Mucosa of gallbladder (tissue), 1 donor: ENCODE data around the gene FBXL16. TPM values are rescaled to one million over a fixed set of nuclear protein-coding genes. Genes with fewer than 3 reads are reported as not detected.
"Not testable (repeated sequence)": the region's sequence is repeated elsewhere in the genome, so short reads cannot be mapped to it uniquely, and the experiment has no call there.

Source experiments
- DNase-seq: peaks from one replicate; pipeline ENCODE4 v3.0.0-alpha.2; 2020; ENCODE audit warnings: low spot score
- total RNA-seq: library from RNA; stranded (reverse); gene quantifications from one replicate; pipeline ENCODE4 v1.2.1, GENCODE V29; 2021
- donor health status: DM: no; HTN: no; CAD: no.

FBXL16 gene
- total RNA-seq: 0.78 TPM

- DNase-seq: no peak
Observed at GRCh38 chr16:705431-706188, at the start of gene FBXL16. TSS of gene FBXL16 (minus strand) at chr16:705801. CDS start at chr16:697405, 8,396 bp downstream.

- DNase-seq: no peak
Observed at GRCh38 chr16:754656-755055, 49.1 kb upstream of the FBXL16 start.

- not testable (repeated sequence) for DNase-seq
Observed at GRCh38 chr16:754121-754607, 48.6 kb upstream of the FBXL16 start.

GRCh38 chr16:752007-752312 lies 46.4 kb upstream of the FBXL16 start:
- DNase-seq: no peak

- no peak for DNase-seq
Observed at GRCh38 chr16:751152-752006, 45.8 kb upstream of the FBXL16 start.

- DNase-seq: no peak
Observed at GRCh38 chr16:750485-750884, 44.9 kb upstream of the FBXL16 start.

GRCh38 chr16:749010-749409 lies 43.4 kb upstream of the FBXL16 start:
- no peak for DNase-seq

- DNase-seq: no peak
Observed at GRCh38 chr16:747978-748746, 42.6 kb upstream of the FBXL16 start.

- DNase-seq: no peak
Observed at GRCh38 chr16:746637-747036, 41.0 kb upstream of the FBXL16 start.

GRCh38 chr16:745739-746138 lies 40.1 kb upstream of the FBXL16 start:
- DNase-seq: no peak

GRCh38 chr16:743794-744500 lies 38.3 kb upstream of the FBXL16 start:
- no peak for DNase-seq

- DNase-seq: not testable (repeated sequence)
Observed at GRCh38 chr16:742894-743293, 37.3 kb upstream of the FBXL16 start.

- DNase-seq: no peak
Observed at GRCh38 chr16:741986-742629, 36.5 kb upstream of the FBXL16 start.

- peak; percentile 90 for DNase-seq
Observed at GRCh38 chr16:740764-741505, 35.3 kb upstream of the FBXL16 start, which contains the start of gene CIAO3. TSS of gene CIAO3 (minus strand) at chr16:740997. CDS start at chr16:740985, 12 bp downstream.

- no peak for DNase-seq
Observed at GRCh38 chr16:740459-740763, 34.8 kb upstream of the FBXL16 start.

- no peak for DNase-seq
Observed at GRCh38 chr16:739560-740458, 34.2 kb upstream of the FBXL16 start.

GRCh38 chr16:736936-737481 lies 31.4 kb upstream of the FBXL16 start:
- no peak for DNase-seq

- DNase-seq: no peak
Observed at GRCh38 chr16:735982-736453, 30.4 kb upstream of the FBXL16 start.
